OCI-LY7 (cell line): ENCODE data around the gene AK9.

ENCODE experiments used
- CTCF ChIP-seq: fragments of 200-600 bp; sonication (generic); conservative IDR thresholded peaks from 2 replicates; pipeline ENCODE4 v1.5.1; 2014; ENCODE audit warnings: mild to moderate bottlenecking, antibody characterized with exemption, low read length, moderate library complexity, mixed read lengths
- EZH2phosphoT487 ChIP-seq: fragments of 200-600 bp; sonication (generic); IDR thresholded peaks from 2 replicates; pipeline ENCODE4 v1.6.1; 2018; ENCODE audit warnings: low read depth, borderline replicate concordance, mild to moderate bottlenecking, mixed run types, antibody characterized with exemption, low read length, moderate library complexity, mixed read lengths

- TF ChIP-seq CTCF = no peak
- TF ChIP-seq EZH2phosphoT487 = no peak
Observed at GRCh38 chr6:109485266-109485935, 205.6 kb downstream of the AK9 start.
